PC-3 (cell line): ENCODE data around the gene MALRD1. TPM values are rescaled to one million over a fixed set of nuclear protein-coding genes. Genes with fewer than 3 reads are reported as not detected.

ENCODE experiments used
- ATAC-seq: fragments of 200-7000 bp; cut with Tn5 transposase; 2 replicates; pipeline ENCODE4 v1.9.1; 2020; ENCODE audit warnings: mild to moderate bottlenecking, moderate library complexity
- BruUV-seq: library from RNA; stranded (reverse); fragments of 400-500 nt; replicated peaks from 2 replicates; lab custom pipeline; 2021; lab: Mats Ljungman, UMichigan
- CTCF ChIA-PET: fragments of 300-600 bp; sonication (Branson Sonifier 250); formaldehyde crosslinking; loops from one replicate; lab custom pipeline; 2022; ENCODE audit warnings: antibody characterized with exemption; lab: Charles Lee
- POLR2A ChIA-PET: fragments of 300-600 bp; sonication (Branson Sonifier 250); formaldehyde crosslinking; loops from one replicate; lab custom pipeline; 2022; ENCODE audit warnings: antibody characterized with exemption; ENCODE audit not compliant: unreplicated experiment; lab: Charles Lee
- DNase-seq: peaks from one replicate; pipeline ENCODE4 v3.0.0-alpha.2; 2015
- H2AFZ ChIP-seq: fragments of 300-600 bp; sonication (generic); 2 replicates; pipeline ENCODE4 v1.6.0; 2016; ENCODE audit warnings: antibody characterized with exemption, low read length
- H3F3A ChIP-seq: fragments of 300-600 bp; sonication (generic); one replicate; pipeline ENCODE4 v1.6.0; 2017; ENCODE audit warnings: antibody characterized with exemption, low read length, control low read depth, mild to moderate bottlenecking; ENCODE audit not compliant: unreplicated experiment
- H3K27ac ChIP-seq: fragments of 300-600 bp; sonication (generic); 2 replicates; pipeline ENCODE4 v1.5.1; 2016; ENCODE audit warnings: mild to moderate bottlenecking, low read length
- H3K27me3 ChIP-seq: fragments of 300-600 bp; sonication (generic); 2 replicates; pipeline ENCODE4 v1.6.1; 2016; ENCODE audit warnings: low read length, mixed read lengths
- H3K36me3 ChIP-seq: fragments of 300-600 bp; sonication (generic); 2 replicates; pipeline ENCODE4 v1.6.1; 2016; ENCODE audit warnings: low read depth, mixed run types, low read length, mixed read lengths
- H3K4me1 ChIP-seq: fragments of 300-600 bp; sonication (generic); 2 replicates; pipeline ENCODE4 v1.5.1; 2016; ENCODE audit warnings: low read length; ENCODE audit not compliant: insufficient read depth
- H3K4me2 ChIP-seq: fragments of 300-600 bp; sonication (generic); 2 replicates; pipeline ENCODE4 v1.6.0; 2016; ENCODE audit warnings: low read length
- H3K4me3 ChIP-seq: fragments of 300-600 bp; sonication (generic); 2 replicates; pipeline ENCODE4 v1.5.1; 2016; ENCODE audit warnings: mild to moderate bottlenecking, low read length, mixed read lengths
- H3K79me2 ChIP-seq: fragments of 300-600 bp; sonication (generic); 2 replicates; pipeline ENCODE4 v1.6.1; 2017; ENCODE audit warnings: low read length, mixed read lengths
- H3K9ac ChIP-seq: fragments of 300-600 bp; sonication (generic); 2 replicates; pipeline ENCODE4 v1.6.0; 2016; ENCODE audit warnings: mild to moderate bottlenecking, low read length
- H3K9me2 ChIP-seq: fragments of 300-600 bp; sonication (generic); replicated peaks from 2 replicates; pipeline ENCODE4 v1.6.1; 2016; ENCODE audit warnings: mixed run types, low read length, mixed read lengths
- H3K9me3 ChIP-seq: fragments of 300-600 bp; sonication (generic); 2 replicates; pipeline ENCODE4 v1.6.1; 2016; ENCODE audit warnings: low read length, mixed read lengths
- H4K20me1 ChIP-seq: fragments of 300-600 bp; sonication (generic); 2 replicates; pipeline ENCODE4 v1.6.1; 2016; ENCODE audit warnings: low read length, mixed read lengths
- EZH2 ChIP-seq: fragments of 300-600 bp; sonication (generic); IDR thresholded peaks from one replicate; pipeline ENCODE4 v1.6.1; 2017; ENCODE audit warnings: antibody characterized with exemption, mild to moderate bottlenecking, low read length; ENCODE audit not compliant: unreplicated experiment
- EZH2phosphoT487 ChIP-seq: fragments of 300-600 bp; sonication (generic); IDR thresholded peaks from 2 replicates; pipeline ENCODE4 v1.6.1; 2018; ENCODE audit warnings: mild to moderate bottlenecking, antibody characterized with exemption, low read length, borderline replicate concordance
- intact Hi-C: fragments of 100-400 bp; cut with micrococcal nuclease; formaldehyde crosslinking; loops from 2 replicates; pipeline ENCODE4 v1.9.0; 2023
- total RNA-seq: library from RNA; depleted of rRNA; stranded (reverse); fragments of >200 nt; gene quantifications from 2 replicates; pipeline ENCODE4 v1.2.3, GENCODE V29; 2014
- TF ChIP-seq, protein P1 (sequence below): fragments of 300-600 bp; sonication (generic); conservative IDR thresholded peaks from 2 replicates; pipeline ENCODE4 v1.5.1; 2017; ENCODE audit warnings: antibody characterized with exemption, low read depth, mild to moderate bottlenecking, low read length

The MALRD1 gene
- total RNA-seq, 1 experiment from 2014 or later, result not detected

DNA sequence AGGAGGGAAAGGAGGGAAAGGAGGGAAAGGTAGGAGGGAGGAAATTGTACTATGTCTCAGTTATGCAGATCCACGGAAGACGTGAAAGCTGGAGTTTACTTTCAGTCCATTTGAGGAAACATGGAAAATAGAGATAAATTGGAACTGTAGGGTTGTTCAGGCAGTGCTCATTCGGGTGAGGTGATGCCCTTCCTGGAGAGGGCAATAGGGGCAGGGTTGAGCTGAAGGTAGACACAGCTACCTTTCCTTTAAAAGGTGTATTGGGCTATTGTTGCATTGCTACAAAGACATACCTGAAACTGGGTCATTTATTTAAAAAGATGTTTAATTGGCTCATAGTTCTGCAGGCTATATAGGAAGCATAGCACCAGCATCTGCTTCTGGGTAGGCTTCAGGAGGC, 650.7 kb downstream of the MALRD1 start:
- TF ChIP-seq EZH2phosphoT487 (no peak), EZH2 (no peak)
- TF ChIP-seq, protein P1, sequence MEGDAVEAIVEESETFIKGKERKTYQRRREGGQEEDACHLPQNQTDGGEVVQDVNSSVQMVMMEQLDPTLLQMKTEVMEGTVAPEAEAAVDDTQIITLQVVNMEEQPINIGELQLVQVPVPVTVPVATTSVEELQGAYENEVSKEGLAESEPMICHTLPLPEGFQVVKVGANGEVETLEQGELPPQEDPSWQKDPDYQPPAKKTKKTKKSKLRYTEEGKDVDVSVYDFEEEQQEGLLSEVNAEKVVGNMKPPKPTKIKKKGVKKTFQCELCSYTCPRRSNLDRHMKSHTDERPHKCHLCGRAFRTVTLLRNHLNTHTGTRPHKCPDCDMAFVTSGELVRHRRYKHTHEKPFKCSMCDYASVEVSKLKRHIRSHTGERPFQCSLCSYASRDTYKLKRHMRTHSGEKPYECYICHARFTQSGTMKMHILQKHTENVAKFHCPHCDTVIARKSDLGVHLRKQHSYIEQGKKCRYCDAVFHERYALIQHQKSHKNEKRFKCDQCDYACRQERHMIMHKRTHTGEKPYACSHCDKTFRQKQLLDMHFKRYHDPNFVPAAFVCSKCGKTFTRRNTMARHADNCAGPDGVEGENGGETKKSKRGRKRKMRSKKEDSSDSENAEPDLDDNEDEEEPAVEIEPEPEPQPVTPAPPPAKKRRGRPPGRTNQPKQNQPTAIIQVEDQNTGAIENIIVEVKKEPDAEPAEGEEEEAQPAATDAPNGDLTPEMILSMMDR, result no peak
- no peaks in the 10 kb centered on the region for H4K20me1 ChIP-seq
- H3K4me1 ChIP-seq, result no peaks in the 10 kb centered on the region
- no peaks in the 10 kb centered on the region for H3F3A ChIP-seq
- DNase-seq, result no peak
- H3K4me2 ChIP-seq, result no peak overlapping the region
- H3K36me3 ChIP-seq, result no peaks in the 10 kb centered on the region
- CTCF ChIA-PET, result no interaction called here
- no peak overlapping the region for H3K9ac ChIP-seq
- H3K9me2 ChIP-seq, result no peaks in the 10 kb centered on the region
- ATAC-seq, result no peak
- intact Hi-C loops, result no loop called here
- no TSS peak for BruUV-seq
- POLR2A ChIA-PET, result no interaction called here
- no peak overlapping the region for H3K4me3 ChIP-seq
- H3K27ac ChIP-seq, result no peak overlapping the region
- no peaks in the 10 kb centered on the region for H3K9me3 ChIP-seq
- no peak overlapping the region for H2AFZ ChIP-seq
- no peaks in the 10 kb centered on the region for H3K27me3 ChIP-seq
- no peaks in the 10 kb centered on the region for H3K79me2 ChIP-seq

DNA sequence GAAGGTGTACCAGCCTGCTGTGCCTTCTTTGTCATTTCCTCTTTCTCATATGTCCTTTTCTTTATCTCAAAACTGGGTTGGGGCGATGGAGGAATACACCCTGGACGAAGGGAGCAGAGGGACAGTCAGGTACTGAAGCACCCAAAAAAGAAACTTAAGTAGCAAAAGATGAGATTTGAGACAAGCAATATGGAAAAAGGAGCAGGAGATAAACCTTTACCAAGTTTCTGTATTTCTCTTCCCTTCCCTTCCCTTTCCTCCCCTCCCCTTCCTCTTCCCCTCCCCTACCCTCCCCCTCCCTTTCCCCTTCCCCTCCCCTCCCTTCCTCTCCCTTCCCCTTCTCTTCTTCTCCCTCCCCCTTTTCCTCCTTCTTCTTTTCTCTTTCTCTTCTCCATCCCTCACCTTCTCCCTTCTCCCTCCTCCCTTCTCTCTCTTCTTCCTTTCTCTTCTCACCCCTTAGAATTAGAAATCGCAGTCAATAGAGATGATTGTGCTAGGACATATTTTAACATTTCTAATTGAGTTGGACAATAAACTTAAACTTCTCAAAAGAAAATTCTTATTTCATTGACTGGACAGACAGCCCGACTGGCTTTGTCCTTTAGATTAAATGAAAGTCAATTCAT, 652.9 kb downstream of the MALRD1 start:
- H3K79me2 ChIP-seq, result no peaks in the 10 kb centered on the region
- H3K4me3 ChIP-seq, result no peak overlapping the region
- no peaks in the 10 kb centered on the region for H3K27me3 ChIP-seq
- ATAC-seq, result no peak
- no peak overlapping the region for H3K9ac ChIP-seq
- TF ChIP-seq, protein P1, result no peak
- no peak for TF ChIP-seq EZH2phosphoT487
- TF ChIP-seq EZH2, result no peak
- POLR2A ChIA-PET, result no interaction called here
- no peak for DNase-seq
- no peak overlapping the region for H3K4me2 ChIP-seq
- no peaks in the 10 kb centered on the region for H3K9me2 ChIP-seq
- BruUV-seq, result no TSS peak
- CTCF ChIA-PET, result no interaction called here
- intact Hi-C loops, result no loop called here
- no peaks in the 10 kb centered on the region for H3K4me1 ChIP-seq
- no peaks in the 10 kb centered on the region for H3F3A ChIP-seq
- no peak overlapping the region for H2AFZ ChIP-seq
- no peaks in the 10 kb centered on the region for H3K9me3 ChIP-seq
- no peaks in the 10 kb centered on the region for H3K36me3 ChIP-seq
- no peaks in the 10 kb centered on the region for H4K20me1 ChIP-seq
- no peak overlapping the region for H3K27ac ChIP-seq

DNA sequence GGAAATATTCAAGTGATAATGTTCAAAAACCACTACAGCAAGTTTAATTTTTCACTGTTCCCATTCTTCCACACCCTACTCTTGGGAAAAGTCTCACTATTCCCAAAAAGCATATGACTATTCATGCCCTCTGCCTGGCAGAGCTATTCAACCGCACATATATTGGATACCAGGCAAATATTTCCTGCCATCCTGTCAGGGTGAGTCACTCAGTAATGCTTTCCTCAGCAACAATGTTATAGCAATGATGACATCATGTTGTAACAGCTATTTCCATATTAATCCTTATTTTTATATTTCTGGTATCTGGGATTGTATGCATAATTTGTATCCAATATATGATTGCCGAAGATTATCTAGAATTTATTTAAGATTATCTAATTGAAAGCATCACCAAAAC, 653.6 kb downstream of the MALRD1 start:
- POLR2A ChIA-PET, result no interaction called here
- no peak overlapping the region for H3K9ac ChIP-seq
- CTCF ChIA-PET, result no interaction called here

More for the DNA sequence above, 653.6 kb downstream of the MALRD1 start:
- intact Hi-C loops, result no loop called here
- H3K79me2 ChIP-seq, result no peaks in the 10 kb centered on the region
- ATAC-seq (no peak), DNase-seq (peak; percentile 23)
- no peak overlapping the region for H3K4me2 ChIP-seq
- H3K9me2 ChIP-seq, result no peaks in the 10 kb centered on the region
- H3K4me3 ChIP-seq, result no peak overlapping the region
- TF ChIP-seq, protein P1, result no peak
- TF ChIP-seq EZH2phosphoT487 (no peak), EZH2 (no peak)
- H3K27ac ChIP-seq, result no peak overlapping the region
- H2AFZ ChIP-seq, result no peak overlapping the region
- H3K27me3 ChIP-seq, result no peaks in the 10 kb centered on the region
- H3K4me1 ChIP-seq, result no peaks in the 10 kb centered on the region
- no peaks in the 10 kb centered on the region for H4K20me1 ChIP-seq
- no peaks in the 10 kb centered on the region for H3K36me3 ChIP-seq
- no peaks in the 10 kb centered on the region for H3F3A ChIP-seq
- BruUV-seq, result no TSS peak
- H3K9me3 ChIP-seq, result no peaks in the 10 kb centered on the region
